Measurements from ENCODE around the gene RAP1A.

The RAP1A gene

DNA sequence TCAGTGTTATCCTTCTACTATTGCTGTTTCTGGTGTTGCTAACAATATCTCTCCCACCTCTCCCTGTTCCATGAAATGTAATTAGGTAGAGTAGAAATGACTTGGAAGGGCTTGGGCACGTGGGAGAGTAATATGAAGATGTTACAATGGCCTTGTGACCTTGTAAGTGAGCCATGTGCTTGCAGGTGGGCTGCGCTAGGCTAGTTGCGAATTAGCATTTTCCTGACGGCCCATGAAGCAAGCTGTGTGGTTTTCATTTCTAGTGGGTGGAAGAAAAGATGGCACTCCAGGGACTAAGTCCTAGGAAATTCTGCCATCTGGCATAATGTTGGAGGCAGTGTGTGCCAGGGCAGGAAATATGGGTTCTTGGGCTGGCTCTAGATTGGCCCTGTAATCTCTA is 128.4 kb downstream of the RAP1A start:
- peaks cover 6% of the 10 kb centered on the region; the same call in 1 of the 2 replicates for H3K27me3 ChIP-seq (ENCODE audit: control insufficient read depth, insufficient read depth, low read length)
- H3K27ac ChIP-seq (ENCODE audit: low read depth, low read length): no peak overlapping the region

DNA sequence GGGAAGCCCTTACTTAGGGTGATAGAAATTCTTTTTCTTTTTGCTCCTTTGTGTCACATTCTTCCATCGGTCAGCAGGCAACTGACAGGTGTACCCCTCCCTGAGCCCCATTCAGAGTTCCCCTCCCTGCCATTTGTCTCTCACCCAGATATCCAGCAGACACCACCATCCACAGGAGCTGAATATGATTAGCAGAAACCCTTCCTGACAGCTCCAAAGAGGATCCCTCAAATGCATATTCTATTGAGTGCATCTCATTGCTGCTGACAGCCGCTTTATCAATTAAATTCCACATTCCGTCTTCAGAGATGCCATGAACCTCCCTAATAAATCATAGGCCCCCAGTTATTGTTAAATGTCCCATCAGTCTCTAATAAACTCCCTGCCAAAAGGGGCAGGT is 130.0 kb downstream of the RAP1A start:
- H3K9me3 ChIP-seq (ENCODE audit: control insufficient read depth, insufficient read depth, low read depth, low read length): no peaks in the 10 kb centered on the region
- H3K4me3 ChIP-seq (ENCODE audit: low read depth, low read length): no peak overlapping the region
- H3K27ac ChIP-seq (ENCODE audit: low read depth, low read length): no peak overlapping the region
- no peaks in the 10 kb centered on the region for H3K36me3 ChIP-seq (ENCODE audit: control insufficient read depth, insufficient read depth, low read length)
- peaks cover 19% of the 10 kb centered on the region for H3K4me1 ChIP-seq (ENCODE audit: control insufficient read depth, insufficient read depth, low read length)
- no peaks in the 10 kb centered on the region; the same call in 1 of the 2 replicates for H3K27me3 ChIP-seq (ENCODE audit: control insufficient read depth, insufficient read depth, low read length)
- no peak overlapping the region for H3K9ac ChIP-seq (ENCODE audit: low read length)

More for the DNA sequence above, 128.4 kb downstream of the RAP1A start:
- no peaks in the 10 kb centered on the region for H3K36me3 ChIP-seq (ENCODE audit: control insufficient read depth, insufficient read depth, low read length)
- H3K4me3 ChIP-seq (ENCODE audit: low read depth, low read length): no peak overlapping the region
- no peaks in the 10 kb centered on the region for H3K9me3 ChIP-seq (ENCODE audit: control insufficient read depth, insufficient read depth, low read depth, low read length)
- H3K4me1 ChIP-seq (ENCODE audit: control insufficient read depth, insufficient read depth, low read length): peaks cover 17% of the 10 kb centered on the region
- H3K9ac ChIP-seq (ENCODE audit: low read length): no peak overlapping the region

GRCh38 chr1:111750856-111751255 is 131.3 kb downstream of the RAP1A start:
- Histone ChIP-seq H3K4me1 (ENCODE audit: control insufficient read depth, insufficient read depth, low read length) (peaks cover 21% of the 10 kb centered on the region), H3K9ac (ENCODE audit: low read length) (no peak overlapping the region), H3K4me3 (ENCODE audit: low read depth, low read length) (no peak overlapping the region), H3K27me3 (ENCODE audit: control insufficient read depth, insufficient read depth, low read length) (no peaks in the 10 kb centered on the region; the same call in 1 of the 2 replicates), H3K27ac (ENCODE audit: low read depth, low read length) (no peak overlapping the region), H3K36me3 (ENCODE audit: control insufficient read depth, insufficient read depth, low read length) (no peaks in the 10 kb centered on the region), H3K9me3 (ENCODE audit: control insufficient read depth, insufficient read depth, low read depth, low read length) (no peaks in the 10 kb centered on the region)

- H3K27me3 ChIP-seq (ENCODE audit: control insufficient read depth, insufficient read depth, low read length): no peaks in the 10 kb centered on the region; the same call in 1 of the 2 replicates
- H3K27ac ChIP-seq (ENCODE audit: low read depth, low read length): no peak overlapping the region
- peaks cover 25% of the 10 kb centered on the region for H3K4me1 ChIP-seq (ENCODE audit: control insufficient read depth, insufficient read depth, low read length)
- H3K36me3 ChIP-seq (ENCODE audit: control insufficient read depth, insufficient read depth, low read length): no peaks in the 10 kb centered on the region
- H3K9ac ChIP-seq (ENCODE audit: low read length): no peak overlapping the region
- no peaks in the 10 kb centered on the region for H3K9me3 ChIP-seq (ENCODE audit: control insufficient read depth, insufficient read depth, low read depth, low read length)
- H3K4me3 ChIP-seq (ENCODE audit: low read depth, low read length): no peak overlapping the region
Measured at GRCh38 chr1:111751906-111752575, 132.5 kb downstream of the RAP1A start.

- no peaks in the 10 kb centered on the region for H3K9me3 ChIP-seq (ENCODE audit: control insufficient read depth, insufficient read depth, low read depth, low read length)
- peak overlapping the region; percentile 81 for H3K27ac ChIP-seq (ENCODE audit: low read depth, low read length)
- no peaks in the 10 kb centered on the region; the same call in 1 of the 2 replicates for H3K27me3 ChIP-seq (ENCODE audit: control insufficient read depth, insufficient read depth, low read length)
- peak overlapping the region; percentile 98 for H3K9ac ChIP-seq (ENCODE audit: low read length)
- peak overlapping the region; percentile 87 for H3K4me3 ChIP-seq (ENCODE audit: low read depth, low read length)
- peaks cover 10% of the 10 kb centered on the region for H3K4me1 ChIP-seq (ENCODE audit: control insufficient read depth, insufficient read depth, low read length)
- H3K36me3 ChIP-seq (ENCODE audit: control insufficient read depth, insufficient read depth, low read length): peaks cover 13% of the 10 kb centered on the region
Measured at GRCh38 chr1:111754984-111755330, 135.4 kb downstream of the RAP1A start.

DNA sequence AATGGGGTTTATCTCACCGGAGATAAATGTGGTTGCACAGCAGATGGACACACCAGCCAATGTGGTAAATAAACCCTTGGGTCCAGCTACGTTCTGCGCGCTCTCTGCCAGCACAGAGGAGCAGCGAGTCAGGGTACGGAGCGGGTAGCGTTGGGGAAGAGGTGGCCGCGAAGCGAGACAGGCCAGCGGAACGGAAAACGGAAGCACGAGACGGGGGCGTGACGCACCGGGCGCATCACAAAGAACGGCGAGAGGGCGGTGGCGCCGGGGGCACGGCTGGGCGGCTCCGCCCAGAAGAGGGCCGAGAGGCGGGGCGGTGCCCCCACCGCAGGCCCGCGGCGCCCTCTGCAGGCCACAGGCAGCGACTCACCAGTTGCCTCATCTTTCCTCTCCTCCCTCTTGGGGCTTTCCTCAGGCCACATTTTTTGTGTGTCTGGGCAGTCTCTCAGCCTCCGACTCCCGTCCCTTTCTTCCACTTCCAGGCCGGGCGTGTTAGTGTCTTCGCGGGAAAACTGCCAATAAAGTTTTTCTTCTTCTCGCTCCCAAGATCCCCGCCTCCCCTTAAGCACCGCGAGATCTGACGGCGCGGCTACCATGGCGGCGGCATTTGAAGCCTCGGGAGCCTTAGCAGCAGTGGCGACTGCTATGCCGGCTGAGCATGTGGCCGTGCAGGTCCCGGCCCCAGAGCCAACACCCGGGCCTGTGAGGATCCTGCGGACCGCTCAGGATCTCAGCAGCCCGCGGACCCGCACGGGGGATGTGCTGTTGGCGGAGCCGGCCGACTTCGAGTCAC is 135.9 kb downstream of the RAP1A start, which contains the start of gene DDX20:
Gene DDX20 (plus strand): TSS at position 571 of the 793 bp plus-strand sequence. CDS start 24 bp downstream, at position 595.
- peak within 1 kb of the TSS; percentile 98 for H3K9ac ChIP-seq (ENCODE audit: low read length)
- peaks cover 18% of the 10 kb centered on the region for H3K36me3 ChIP-seq (ENCODE audit: control insufficient read depth, insufficient read depth, low read length)
- no peaks in the 10 kb centered on the region for H3K9me3 ChIP-seq (ENCODE audit: control insufficient read depth, insufficient read depth, low read depth, low read length)
- no peaks in the 10 kb centered on the region; the same call in 1 of the 2 replicates for H3K27me3 ChIP-seq (ENCODE audit: control insufficient read depth, insufficient read depth, low read length)
- peak within 1 kb of the TSS; percentile 87 for H3K4me3 ChIP-seq (ENCODE audit: low read depth, low read length)
- peaks cover 10% of the 10 kb centered on the region for H3K4me1 ChIP-seq (ENCODE audit: control insufficient read depth, insufficient read depth, low read length)
- H3K27ac ChIP-seq (ENCODE audit: low read depth, low read length): peak within 1 kb of the TSS; percentile 81

- no peaks in the 10 kb centered on the region for H3K27me3 ChIP-seq (ENCODE audit: control insufficient read depth, insufficient read depth, low read length)
- no peaks in the 10 kb centered on the region for H3K9me3 ChIP-seq (ENCODE audit: control insufficient read depth, insufficient read depth, low read depth, low read length)
- peak overlapping the region; percentile 98 for H3K9ac ChIP-seq (ENCODE audit: low read length)
- peak overlapping the region; percentile 81 for H3K27ac ChIP-seq (ENCODE audit: low read depth, low read length)
- H3K36me3 ChIP-seq (ENCODE audit: control insufficient read depth, insufficient read depth, low read length): peaks cover 24% of the 10 kb centered on the region
- peak overlapping the region; percentile 87 for H3K4me3 ChIP-seq (ENCODE audit: low read depth, low read length)
- H3K4me1 ChIP-seq (ENCODE audit: control insufficient read depth, insufficient read depth, low read length): peaks cover 10% of the 10 kb centered on the region
Measured at GRCh38 chr1:111756124-111756513, 136.5 kb downstream of the RAP1A start.

GRCh38 chr1:111758373-111758772 is 138.8 kb downstream of the RAP1A start:
- peaks cover 46% of the 10 kb centered on the region for H3K36me3 ChIP-seq (ENCODE audit: control insufficient read depth, insufficient read depth, low read length)
- H3K4me1 ChIP-seq (ENCODE audit: control insufficient read depth, insufficient read depth, low read length): peaks cover 10% of the 10 kb centered on the region
- H3K27ac ChIP-seq (ENCODE audit: low read depth, low read length): no peak overlapping the region
- H3K9me3 ChIP-seq (ENCODE audit: control insufficient read depth, insufficient read depth, low read depth, low read length): no peaks in the 10 kb centered on the region
- no peak overlapping the region for H3K4me3 ChIP-seq (ENCODE audit: low read depth, low read length)
- no peak overlapping the region for H3K9ac ChIP-seq (ENCODE audit: low read length)
- H3K27me3 ChIP-seq (ENCODE audit: control insufficient read depth, insufficient read depth, low read length): no peaks in the 10 kb centered on the region

DNA sequence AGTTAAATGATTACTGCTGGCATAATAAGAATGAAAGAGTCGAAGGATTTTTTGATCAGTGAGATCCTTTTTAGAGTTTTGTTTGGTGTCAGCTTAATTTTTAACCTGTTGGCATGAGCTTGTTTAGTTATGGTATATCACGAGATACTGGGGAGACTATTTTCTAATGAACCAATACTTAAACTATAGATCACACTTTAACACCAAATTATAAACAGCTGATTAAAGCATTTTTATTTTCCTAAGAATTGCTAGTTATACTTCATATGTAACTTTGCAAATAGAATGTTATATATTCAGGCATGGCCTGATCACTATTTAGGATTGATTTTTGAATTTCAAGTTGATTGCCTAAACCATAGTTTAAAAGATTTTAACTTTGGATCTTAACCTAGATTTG is 142.1 kb downstream of the RAP1A start:
- Histone ChIP-seq H3K27me3 (ENCODE audit: control insufficient read depth, insufficient read depth, low read length) (no peaks in the 10 kb centered on the region), H3K36me3 (ENCODE audit: control insufficient read depth, insufficient read depth, low read length) (peaks cover 79% of the 10 kb centered on the region), H3K27ac (ENCODE audit: low read depth, low read length) (no peak overlapping the region), H3K4me3 (ENCODE audit: low read depth, low read length) (no peak overlapping the region), H3K9me3 (ENCODE audit: control insufficient read depth, insufficient read depth, low read depth, low read length) (no peaks in the 10 kb centered on the region), H3K4me1 (ENCODE audit: control insufficient read depth, insufficient read depth, low read length) (peaks cover 5% of the 10 kb centered on the region), H3K9ac (ENCODE audit: low read length) (no peak overlapping the region)

GRCh38 chr1:111762332-111762731 is 142.7 kb downstream of the RAP1A start:
- H3K4me1 ChIP-seq (ENCODE audit: control insufficient read depth, insufficient read depth, low read length): no peaks in the 10 kb centered on the region
- no peaks in the 10 kb centered on the region for H3K9me3 ChIP-seq (ENCODE audit: control insufficient read depth, insufficient read depth, low read depth, low read length)
- H3K4me3 ChIP-seq (ENCODE audit: low read depth, low read length): no peak overlapping the region
- peaks cover 85% of the 10 kb centered on the region for H3K36me3 ChIP-seq (ENCODE audit: control insufficient read depth, insufficient read depth, low read length)
- H3K27ac ChIP-seq (ENCODE audit: low read depth, low read length): no peak overlapping the region
- H3K9ac ChIP-seq (ENCODE audit: low read length): no peak overlapping the region
- H3K27me3 ChIP-seq (ENCODE audit: control insufficient read depth, insufficient read depth, low read length): no peaks in the 10 kb centered on the region
